Heart left ventricle (tissue), 13 donors: ENCODE results near the gene ABCC1.

Source experiments
- POLR2A ChIP-seq, 2 donors: fragments of 450-650 bp; IDR thresholded peaks; one replicate each; pipeline ENCODE4 v1.6.1; 2017; ENCODE audit warnings: antibody characterized with exemption in 2 of 2, mild to moderate bottlenecking in 2 of 2, moderate library complexity in 2 of 2
- TF ChIP-seq, protein P1 (sequence below), 12 donors: fragments of 200-600 bp; sonication (generic) in 4 of 12; IDR thresholded peaks; one replicate each; pipeline versions ENCODE4 v1.5.0 to v1.8.0; 2018 to 2022; ENCODE audit warnings: antibody characterized with exemption in 12 of 12, mild to moderate bottlenecking in 5 of 12
- donor health status: ischemic (EF 13 %, LVEDD 7.1; RV severe dilation, severe dysfunction).
- donor health status: DM: no; HTN: yes; CAD: no.
- donor health status: DM: no; HTN: no; CAD: no.
- donor health status: ischemic (EF 25% LVEDD 6.9; RV normal size, moderate dysfunction).
- donor health status: ischemic (EF 25% LVEDD 5.7; RV mildly dilated, moderate dysfunction).
- donor health status: ischemic (EF 35%, LVEDD 5.7; RV mildly dilated, moderate dysfunction).
- donor health status: nonischemic (EF 11% LVEDD 7.7; RV severe dilation, severe dysfunction).
- donor health status: DM: yes; HTN: yes; CAD: no.
- donor health status: PGD.
- donor health status: ischemic (EF 29% LVEDD 5.4; RV normal size, mild dysfunction).
- donor health status: nonischemic (EF 23%, LVEDD 6.1; RV moderate dilation, normal function).

DNA sequence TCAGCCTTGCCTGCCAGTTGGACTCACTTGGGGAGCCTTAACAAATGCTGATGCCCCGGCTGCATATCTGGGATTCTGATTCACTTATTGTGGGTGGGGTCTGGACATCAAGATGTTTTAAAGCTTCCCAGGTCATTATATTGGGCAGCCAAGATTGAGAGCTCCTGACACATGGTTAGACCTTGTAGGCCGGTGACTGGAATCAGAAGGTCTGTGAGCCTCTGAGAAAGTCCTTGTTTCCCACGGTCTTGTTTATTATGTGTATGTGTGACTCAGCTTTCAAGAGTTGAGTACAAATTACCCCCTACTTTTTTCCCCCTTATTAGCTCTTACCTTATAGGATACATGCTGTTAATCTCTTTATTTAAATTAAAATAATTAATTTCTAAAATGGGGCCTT, 103.5 kb downstream of the ABCC1 start:
- no peak for TF ChIP-seq POLR2A (IDR thresholded peaks at IDR 0.05)
- TF ChIP-seq, protein P1, sequence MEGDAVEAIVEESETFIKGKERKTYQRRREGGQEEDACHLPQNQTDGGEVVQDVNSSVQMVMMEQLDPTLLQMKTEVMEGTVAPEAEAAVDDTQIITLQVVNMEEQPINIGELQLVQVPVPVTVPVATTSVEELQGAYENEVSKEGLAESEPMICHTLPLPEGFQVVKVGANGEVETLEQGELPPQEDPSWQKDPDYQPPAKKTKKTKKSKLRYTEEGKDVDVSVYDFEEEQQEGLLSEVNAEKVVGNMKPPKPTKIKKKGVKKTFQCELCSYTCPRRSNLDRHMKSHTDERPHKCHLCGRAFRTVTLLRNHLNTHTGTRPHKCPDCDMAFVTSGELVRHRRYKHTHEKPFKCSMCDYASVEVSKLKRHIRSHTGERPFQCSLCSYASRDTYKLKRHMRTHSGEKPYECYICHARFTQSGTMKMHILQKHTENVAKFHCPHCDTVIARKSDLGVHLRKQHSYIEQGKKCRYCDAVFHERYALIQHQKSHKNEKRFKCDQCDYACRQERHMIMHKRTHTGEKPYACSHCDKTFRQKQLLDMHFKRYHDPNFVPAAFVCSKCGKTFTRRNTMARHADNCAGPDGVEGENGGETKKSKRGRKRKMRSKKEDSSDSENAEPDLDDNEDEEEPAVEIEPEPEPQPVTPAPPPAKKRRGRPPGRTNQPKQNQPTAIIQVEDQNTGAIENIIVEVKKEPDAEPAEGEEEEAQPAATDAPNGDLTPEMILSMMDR (IDR thresholded peaks at IDR 0.05): no peak
